Heart left ventricle (tissue), 13 donors: ENCODE measurements around the gene ADTRP.

ENCODE experiments used
- POLR2A ChIP-seq, 2 donors: fragments of 450-650 bp; IDR thresholded peaks; one replicate each; pipeline ENCODE4 v1.6.1; 2017; ENCODE audit warnings: antibody characterized with exemption in 2 of 2, mild to moderate bottlenecking in 2 of 2, moderate library complexity in 2 of 2
- TF ChIP-seq, protein P1 (sequence below), 12 donors: fragments of 200-600 bp; sonication (generic) in 4 of 12; IDR thresholded peaks; one replicate each; pipeline versions ENCODE4 v1.5.0 to v1.8.0; 2018 to 2022; ENCODE audit warnings: antibody characterized with exemption in 12 of 12, mild to moderate bottlenecking in 5 of 12
- donor health status: ischemic (EF 13 %, LVEDD 7.1; RV severe dilation, severe dysfunction).
- donor health status: DM: no; HTN: yes; CAD: no.
- donor health status: DM: no; HTN: no; CAD: no.
- donor health status: ischemic (EF 25% LVEDD 6.9; RV normal size, moderate dysfunction).
- donor health status: ischemic (EF 25% LVEDD 5.7; RV mildly dilated, moderate dysfunction).
- donor health status: ischemic (EF 35%, LVEDD 5.7; RV mildly dilated, moderate dysfunction).
- donor health status: nonischemic (EF 11% LVEDD 7.7; RV severe dilation, severe dysfunction).
- donor health status: DM: yes; HTN: yes; CAD: no.
- donor health status: PGD.
- donor health status: ischemic (EF 29% LVEDD 5.4; RV normal size, mild dysfunction).
- donor health status: nonischemic (EF 23%, LVEDD 6.1; RV moderate dilation, normal function).

DNA sequence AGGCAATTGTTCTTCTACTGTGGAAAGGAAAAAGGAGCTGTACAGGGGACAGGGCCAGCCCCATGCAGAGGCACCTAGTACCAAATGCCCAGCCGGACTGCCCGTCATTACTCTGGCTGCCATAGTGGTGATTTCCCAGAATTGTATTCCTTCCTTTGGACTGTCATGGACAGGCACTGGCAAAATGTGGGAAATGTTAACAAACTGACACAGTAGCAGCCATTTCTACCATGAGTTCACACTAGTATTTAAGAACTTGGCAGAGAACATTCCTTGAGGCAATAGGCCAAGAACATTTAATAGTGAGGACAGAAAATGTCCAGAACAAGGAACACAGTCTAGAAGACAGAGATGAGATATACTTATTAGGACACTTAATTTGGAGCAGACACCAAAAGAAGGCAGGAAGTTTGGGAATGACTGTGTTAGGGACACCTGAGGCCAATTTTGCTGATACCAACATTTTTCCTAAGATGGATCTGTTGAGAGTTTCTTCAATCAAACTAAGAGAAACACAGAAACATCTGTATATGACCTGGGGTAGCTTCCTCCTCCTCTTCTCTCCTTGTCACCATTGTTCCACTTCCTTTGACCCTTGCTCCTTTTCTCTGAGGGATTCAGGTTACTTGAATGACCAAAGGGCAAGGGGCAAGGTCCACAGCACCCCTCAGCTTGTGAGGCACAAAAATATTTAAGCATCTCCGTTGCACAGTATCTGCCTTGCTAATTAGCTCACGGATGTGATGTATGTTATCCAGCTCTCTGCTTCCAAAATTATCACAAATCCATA, 14.9 kb downstream of the ADTRP start:
- TF ChIP-seq POLR2A (IDR thresholded peaks at IDR 0.05): no peak
- TF ChIP-seq, protein P1, sequence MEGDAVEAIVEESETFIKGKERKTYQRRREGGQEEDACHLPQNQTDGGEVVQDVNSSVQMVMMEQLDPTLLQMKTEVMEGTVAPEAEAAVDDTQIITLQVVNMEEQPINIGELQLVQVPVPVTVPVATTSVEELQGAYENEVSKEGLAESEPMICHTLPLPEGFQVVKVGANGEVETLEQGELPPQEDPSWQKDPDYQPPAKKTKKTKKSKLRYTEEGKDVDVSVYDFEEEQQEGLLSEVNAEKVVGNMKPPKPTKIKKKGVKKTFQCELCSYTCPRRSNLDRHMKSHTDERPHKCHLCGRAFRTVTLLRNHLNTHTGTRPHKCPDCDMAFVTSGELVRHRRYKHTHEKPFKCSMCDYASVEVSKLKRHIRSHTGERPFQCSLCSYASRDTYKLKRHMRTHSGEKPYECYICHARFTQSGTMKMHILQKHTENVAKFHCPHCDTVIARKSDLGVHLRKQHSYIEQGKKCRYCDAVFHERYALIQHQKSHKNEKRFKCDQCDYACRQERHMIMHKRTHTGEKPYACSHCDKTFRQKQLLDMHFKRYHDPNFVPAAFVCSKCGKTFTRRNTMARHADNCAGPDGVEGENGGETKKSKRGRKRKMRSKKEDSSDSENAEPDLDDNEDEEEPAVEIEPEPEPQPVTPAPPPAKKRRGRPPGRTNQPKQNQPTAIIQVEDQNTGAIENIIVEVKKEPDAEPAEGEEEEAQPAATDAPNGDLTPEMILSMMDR (IDR thresholded peaks at IDR 0.05): no peak
